Measurements from ENCODE around the gene C2CD5.

C2CD5 gene

GRCh38 chr12:22461786-22462185 lies 82.6 kb downstream of the C2CD5 start:
- H3K4me2 ChIP-seq (ENCODE audit: low read depth, low read length, poor library complexity, severe bottlenecking): no peak overlapping the region
- no peaks in the 10 kb centered on the region for H3K27me3 ChIP-seq (ENCODE audit: low read length)
- no peak overlapping the region for H3K9ac ChIP-seq (ENCODE audit: low read length)
- no peaks in the 10 kb centered on the region for H3K79me2 ChIP-seq (ENCODE audit: insufficient read depth, low read length)
- no peaks in the 10 kb centered on the region for H3F3A ChIP-seq (ENCODE audit: insufficient read depth)
- TF ChIP-seq CTCF (IDR thresholded peaks at IDR 0.05; ENCODE audit: insufficient read depth, low read length, poor library complexity, severe bottlenecking) (no peak), EZH2phosphoT487 (conservative IDR thresholded peaks at IDR 0.05; ENCODE audit: low read length) (no peak)
- H3K27ac ChIP-seq (ENCODE audit: low read depth, low read length): no peak overlapping the region
- H3K4me3 ChIP-seq (ENCODE audit: insufficient read depth, low read length, poor library complexity, severe bottlenecking): no peak overlapping the region
- no peaks in the 10 kb centered on the region for H3K9me3 ChIP-seq (ENCODE audit: insufficient read depth, low read length)
- H4K20me1 ChIP-seq (ENCODE audit: low read depth, low read length): no peaks in the 10 kb centered on the region
- no peaks in the 10 kb centered on the region for H3K9me2 ChIP-seq (replicated peaks; ENCODE audit: insufficient read depth, low read length)
- no peak overlapping the region for H2AFZ ChIP-seq (ENCODE audit: low read depth, low read length, severe bottlenecking)
- no peaks in the 10 kb centered on the region for H3K36me3 ChIP-seq (ENCODE audit: low read length)

GRCh38 chr12:22459838-22460490 lies 84.4 kb downstream of the C2CD5 start:
- no peak overlapping the region for H3K27ac ChIP-seq (ENCODE audit: low read depth, low read length)
- H3K9ac ChIP-seq (ENCODE audit: low read length): no peak overlapping the region
- no peaks in the 10 kb centered on the region for H3K27me3 ChIP-seq (ENCODE audit: low read length)
- no peaks in the 10 kb centered on the region for H3K9me3 ChIP-seq (ENCODE audit: insufficient read depth, low read length)
- no peaks in the 10 kb centered on the region for H3F3A ChIP-seq (ENCODE audit: insufficient read depth)
- peak; percentile 45 for TF ChIP-seq CTCF (IDR thresholded peaks at IDR 0.05; ENCODE audit: insufficient read depth, low read length, poor library complexity, severe bottlenecking)
- TF ChIP-seq EZH2phosphoT487 (conservative IDR thresholded peaks at IDR 0.05; ENCODE audit: low read length): no peak
- no peaks in the 10 kb centered on the region for H4K20me1 ChIP-seq (ENCODE audit: low read depth, low read length)
- H3K4me3 ChIP-seq (ENCODE audit: insufficient read depth, low read length, poor library complexity, severe bottlenecking): no peak overlapping the region
- H3K9me2 ChIP-seq (replicated peaks; ENCODE audit: insufficient read depth, low read length): no peaks in the 10 kb centered on the region
- no peak overlapping the region for H3K4me2 ChIP-seq (ENCODE audit: low read depth, low read length, poor library complexity, severe bottlenecking)
- H3K36me3 ChIP-seq (ENCODE audit: low read length): no peaks in the 10 kb centered on the region
- H3K79me2 ChIP-seq (ENCODE audit: insufficient read depth, low read length): no peaks in the 10 kb centered on the region
- no peak overlapping the region for H2AFZ ChIP-seq (ENCODE audit: low read depth, low read length, severe bottlenecking)

- Histone ChIP-seq H2AFZ (ENCODE audit: low read depth, low read length, severe bottlenecking) (no peak overlapping the region), H3K4me2 (ENCODE audit: low read depth, low read length, poor library complexity, severe bottlenecking) (no peak overlapping the region), H3K27me3 (ENCODE audit: low read length) (no peaks in the 10 kb centered on the region), H3K4me3 (ENCODE audit: insufficient read depth, low read length, poor library complexity, severe bottlenecking) (no peak overlapping the region), H3K9me2 (replicated peaks; ENCODE audit: insufficient read depth, low read length) (no peaks in the 10 kb centered on the region), H4K20me1 (ENCODE audit: low read depth, low read length) (no peaks in the 10 kb centered on the region), H3K9ac (ENCODE audit: low read length) (no peak overlapping the region), H3K79me2 (ENCODE audit: insufficient read depth, low read length) (no peaks in the 10 kb centered on the region), H3K9me3 (ENCODE audit: insufficient read depth, low read length) (no peaks in the 10 kb centered on the region), H3K27ac (ENCODE audit: low read depth, low read length) (no peak overlapping the region), H3F3A (ENCODE audit: insufficient read depth) (no peaks in the 10 kb centered on the region), H3K36me3 (ENCODE audit: low read length) (no peaks in the 10 kb centered on the region)
- TF ChIP-seq CTCF (IDR thresholded peaks at IDR 0.05; ENCODE audit: insufficient read depth, low read length, poor library complexity, severe bottlenecking): no peak
- TF ChIP-seq EZH2phosphoT487 (conservative IDR thresholded peaks at IDR 0.05; ENCODE audit: low read length): no peak
These were observed 85.9 kb downstream of the C2CD5 start for GRCh38 chr12:22458298-22458937.

All from SU-DHL-6 (cell line).